GM19240 (cell line): ENCODE measurements around the gene KSR2.

Experiments
- DNase-seq: peaks from one replicate; pipeline ENCODE4 v3.0.0; 2011; ENCODE audit warnings: low spot score; ENCODE audit not compliant: insufficient read length

Gene KSR2

DNA sequence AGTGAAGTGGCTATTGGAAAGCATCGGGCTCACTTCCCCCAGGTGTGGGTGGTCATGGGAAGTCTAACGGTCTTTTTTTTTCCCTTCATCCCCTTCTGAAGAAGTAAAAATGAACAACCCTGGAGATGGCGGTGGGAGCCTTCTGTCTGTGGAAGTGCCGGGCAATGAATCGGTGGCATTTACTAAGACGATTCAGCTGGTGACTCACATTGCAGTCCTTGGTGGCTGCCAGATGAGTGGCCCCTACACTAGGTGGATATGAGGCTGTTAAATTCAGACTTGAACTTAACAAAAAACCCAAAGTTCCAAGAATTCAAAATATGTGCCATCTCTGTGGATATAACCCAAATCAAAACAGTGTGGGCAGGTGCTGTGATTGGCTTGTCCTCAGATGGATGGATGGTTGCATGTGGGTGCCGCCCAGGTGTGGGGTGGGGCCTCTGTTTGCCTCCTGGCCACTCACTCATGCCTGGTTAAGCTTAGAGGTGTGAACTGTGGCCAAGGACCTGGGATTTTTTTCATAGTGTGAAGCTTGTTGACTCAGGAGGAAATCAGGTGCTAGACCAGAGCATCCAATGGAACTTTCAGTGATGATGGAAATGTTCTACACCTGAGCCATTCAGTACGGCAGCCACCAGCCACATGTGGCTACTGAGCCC, 430.6 kb downstream of the KSR2 start:
- DNase-seq = no peak

DNA sequence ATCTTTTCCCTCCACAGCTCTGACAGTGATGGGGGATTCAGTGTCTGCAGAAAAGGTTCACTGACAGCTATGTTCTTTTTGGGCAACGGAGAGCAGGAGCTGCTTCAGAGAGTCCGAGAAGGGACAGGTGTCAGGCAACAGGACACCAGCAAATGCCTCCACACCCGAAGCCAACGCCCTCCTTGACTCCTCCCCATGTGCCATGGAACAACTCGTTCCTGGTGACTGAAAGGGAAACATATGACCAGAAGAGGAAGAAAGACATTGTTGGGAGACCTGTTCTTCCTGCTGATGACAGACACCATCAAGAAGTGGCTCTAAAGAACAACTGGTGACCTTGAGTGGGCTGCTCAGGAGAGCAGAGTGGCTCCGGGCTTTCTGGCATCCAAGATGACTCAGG, 435.1 kb downstream of the KSR2 start:
- no peak for DNase-seq

DNA sequence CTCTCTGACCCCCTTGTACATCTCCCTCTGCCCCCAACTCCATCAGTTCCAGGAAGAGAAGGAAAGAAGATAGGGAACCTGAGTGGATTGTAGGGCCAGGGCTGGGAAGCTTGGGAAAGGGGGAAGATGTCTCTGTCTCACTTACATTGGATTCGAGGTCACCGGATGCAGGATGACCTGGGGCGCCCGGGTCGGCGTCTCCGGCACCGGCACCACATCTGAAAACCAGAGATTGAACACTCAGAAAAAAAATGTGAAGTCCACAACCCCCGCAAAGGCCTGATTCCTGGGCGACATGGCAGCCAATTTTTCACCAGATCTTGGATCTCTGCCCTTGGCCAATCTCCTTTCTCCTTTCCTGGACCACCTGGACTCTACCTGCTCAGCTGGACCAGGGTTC, 438.0 kb downstream of the KSR2 start:
- DNase-seq = no peak

DNA sequence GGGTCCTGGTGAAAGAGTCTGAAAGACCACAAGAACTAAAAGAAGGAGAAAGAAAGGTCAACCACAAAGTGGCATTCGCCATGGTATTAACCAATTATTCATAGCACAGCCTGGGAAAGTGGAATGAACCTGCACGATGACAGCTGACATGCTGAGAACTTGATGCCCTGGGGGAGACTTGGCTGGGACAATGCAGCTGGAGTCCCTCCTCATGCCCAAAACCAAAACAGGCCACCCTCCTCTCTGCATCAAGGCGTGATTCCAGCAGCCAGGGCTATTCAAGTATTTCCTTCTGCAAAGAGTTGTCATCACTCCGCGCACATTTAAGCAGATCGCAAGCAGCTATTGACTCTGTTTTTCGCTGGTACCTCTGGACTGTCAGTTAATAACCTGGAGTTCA, 440.3 kb downstream of the KSR2 start:
- DNase-seq = no peak

DNA sequence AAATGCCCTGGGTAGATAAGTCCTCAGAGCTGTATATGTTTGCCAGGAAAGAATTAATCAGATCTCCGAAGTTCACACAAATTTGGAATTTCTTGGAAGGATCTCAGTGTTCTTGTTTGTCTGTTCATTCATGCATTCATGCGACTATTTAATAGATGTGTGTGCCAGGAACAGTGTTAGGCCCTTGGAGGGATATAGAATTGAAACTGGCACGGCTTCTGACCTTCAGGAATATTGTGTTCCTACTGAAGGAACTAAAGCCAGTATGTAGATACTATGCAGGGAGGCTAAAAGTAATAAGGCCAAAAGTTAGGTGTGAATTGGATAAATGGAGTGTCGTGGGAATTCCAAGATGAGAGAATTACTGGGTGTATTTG, 441.3 kb downstream of the KSR2 start:
- no peak for DNase-seq

DNA sequence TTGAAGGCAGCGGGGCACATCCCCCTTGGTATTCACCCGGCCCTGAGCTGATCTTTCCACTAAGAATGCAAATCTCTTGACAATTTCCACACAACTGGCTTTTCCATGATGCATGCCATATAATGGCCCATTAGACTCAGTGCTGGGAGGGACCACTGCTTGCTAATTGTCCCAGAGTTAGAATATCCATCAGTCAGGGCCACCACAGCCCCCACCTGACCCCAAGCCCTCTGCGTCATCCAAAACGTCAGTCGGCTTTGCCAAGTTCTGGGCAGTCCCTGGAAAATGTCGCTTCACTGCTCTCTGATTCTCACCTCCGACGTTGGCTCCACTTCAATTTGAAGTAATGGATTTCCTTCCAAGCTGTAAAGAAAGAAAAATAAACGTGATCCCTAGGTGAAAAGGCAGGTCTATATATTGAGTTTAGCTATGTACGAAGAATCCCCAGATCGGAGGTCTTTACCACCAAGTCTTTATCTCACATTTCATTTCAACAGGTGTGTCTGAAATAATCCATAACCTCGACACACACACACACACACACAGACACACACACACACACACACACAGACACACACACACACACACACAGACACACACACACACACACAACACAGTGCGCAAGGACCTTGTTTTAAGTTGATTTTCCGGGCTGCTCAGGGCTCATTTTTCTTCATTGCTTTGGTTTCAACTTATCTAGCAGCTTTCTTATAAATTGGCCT, 441.9 kb downstream of the KSR2 start:
- no peak for DNase-seq

DNA sequence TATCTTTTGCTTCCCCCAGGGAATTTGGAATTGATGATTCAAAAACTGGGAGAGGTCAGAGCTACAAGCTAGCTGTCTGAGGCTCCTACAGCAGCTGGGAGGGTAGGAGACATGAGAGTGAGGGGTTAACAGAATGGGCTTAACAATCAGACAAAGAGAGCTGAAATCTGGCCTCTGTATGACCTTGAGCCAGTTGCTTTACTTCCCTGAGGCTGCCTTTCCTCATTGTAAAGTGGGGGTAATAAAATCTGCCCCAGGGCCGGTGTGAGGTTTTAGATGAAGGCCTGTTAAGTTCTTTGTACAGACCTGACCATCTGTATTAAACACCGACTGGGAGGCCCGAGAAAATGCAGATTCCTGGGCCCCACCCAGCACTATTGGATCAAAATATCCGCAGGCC, 443.0 kb downstream of the KSR2 start:
- DNase-seq = no peak

DNA sequence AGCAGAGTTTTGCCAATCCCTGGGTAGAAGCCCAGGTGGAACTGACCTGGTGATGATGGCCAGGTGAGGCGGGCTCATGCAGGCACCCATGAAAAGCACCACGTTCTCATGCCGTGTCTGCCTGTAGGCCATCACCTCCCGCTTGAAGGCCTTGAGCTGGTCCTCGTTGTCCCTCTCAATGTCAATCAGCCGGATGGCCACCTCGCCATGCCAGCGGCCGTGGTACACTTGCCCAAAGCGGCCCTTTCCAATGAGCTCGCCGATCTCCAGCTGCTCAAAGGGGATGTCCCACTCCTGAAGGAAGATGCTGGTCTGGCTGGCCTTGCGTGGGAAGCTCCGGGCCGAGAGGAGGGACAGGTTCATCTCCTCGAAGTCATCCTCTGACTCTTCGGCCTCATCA, 444.0 kb downstream of the KSR2 start:
- no peak for DNase-seq

DNA sequence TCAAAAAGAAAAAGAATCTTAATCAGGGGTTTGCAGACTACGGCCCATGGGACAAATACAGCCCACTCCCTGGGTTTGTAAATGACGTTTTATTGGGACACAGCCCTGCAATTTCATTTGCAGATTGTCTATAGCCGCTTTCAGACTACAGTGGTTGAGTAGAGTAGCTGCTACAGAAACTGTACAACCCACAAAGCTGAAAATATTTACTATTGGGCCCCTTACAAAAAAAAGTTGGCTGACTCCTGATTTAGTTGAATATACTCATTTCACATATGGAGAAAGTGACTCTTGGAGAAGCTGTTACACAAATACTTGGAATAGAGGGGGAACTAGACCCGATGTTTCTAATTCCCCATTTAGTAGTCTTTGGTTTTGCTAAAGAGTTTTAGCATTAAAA, 444.8 kb downstream of the KSR2 start:
- no peak for DNase-seq

DNA sequence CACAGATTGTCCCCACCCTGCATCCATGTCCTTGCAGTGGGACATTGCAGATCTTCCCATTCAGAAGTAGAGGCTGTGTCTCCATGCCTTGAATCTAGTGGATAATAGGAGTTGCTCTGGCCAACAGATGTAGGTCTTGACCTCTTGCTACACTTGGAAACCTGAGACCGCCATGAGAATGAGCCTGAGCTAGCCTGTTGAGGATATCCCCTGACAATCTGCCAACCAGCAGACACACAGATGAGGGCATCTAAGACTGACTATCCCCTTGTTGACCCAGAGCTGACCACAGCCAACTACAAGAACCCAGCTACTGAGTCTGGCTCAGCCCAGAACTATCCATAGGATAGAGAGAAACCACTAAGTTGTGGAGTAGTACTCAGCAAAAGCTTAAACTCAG, 446.2 kb downstream of the KSR2 start:
- no peak for DNase-seq

DNA sequence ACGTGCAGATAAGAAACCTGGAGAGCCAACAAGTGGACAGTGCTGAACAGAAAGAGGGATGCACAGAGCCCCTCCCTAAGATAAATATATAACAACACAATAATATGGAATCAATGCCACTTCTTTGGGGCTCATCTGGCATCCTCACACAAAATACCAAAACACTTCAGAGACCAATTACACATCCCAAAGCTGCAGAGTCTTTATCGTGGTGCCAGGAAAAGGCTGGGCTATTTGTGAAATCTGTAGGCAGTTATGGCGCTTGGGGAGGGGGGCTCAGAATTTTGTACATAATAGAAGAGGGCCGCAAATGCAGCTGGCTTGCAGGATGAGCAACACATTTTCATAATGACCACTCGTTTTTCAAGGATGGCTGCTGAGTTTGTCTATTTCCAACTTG, 446.9 kb downstream of the KSR2 start:
- DNase-seq = no peak

DNA sequence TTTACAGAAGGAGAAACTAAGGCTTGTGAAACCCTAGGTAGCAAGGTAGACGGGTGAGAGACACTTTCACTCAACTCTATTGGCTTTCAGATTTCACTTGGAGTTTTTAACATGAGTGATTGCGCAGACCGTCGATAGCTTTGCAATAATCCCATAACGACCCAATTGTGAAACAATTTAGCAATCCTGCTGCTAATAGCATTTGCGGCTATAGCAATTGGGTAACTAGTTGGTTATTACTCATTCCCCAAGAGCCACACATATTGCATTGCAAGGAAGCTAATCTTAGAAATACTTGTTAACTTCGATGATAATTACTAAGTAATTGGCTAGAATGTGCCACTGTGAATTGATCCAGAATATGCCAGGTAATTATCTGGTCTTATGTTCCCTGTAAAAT, 447.4 kb downstream of the KSR2 start:
- DNase-seq = no peak

DNA sequence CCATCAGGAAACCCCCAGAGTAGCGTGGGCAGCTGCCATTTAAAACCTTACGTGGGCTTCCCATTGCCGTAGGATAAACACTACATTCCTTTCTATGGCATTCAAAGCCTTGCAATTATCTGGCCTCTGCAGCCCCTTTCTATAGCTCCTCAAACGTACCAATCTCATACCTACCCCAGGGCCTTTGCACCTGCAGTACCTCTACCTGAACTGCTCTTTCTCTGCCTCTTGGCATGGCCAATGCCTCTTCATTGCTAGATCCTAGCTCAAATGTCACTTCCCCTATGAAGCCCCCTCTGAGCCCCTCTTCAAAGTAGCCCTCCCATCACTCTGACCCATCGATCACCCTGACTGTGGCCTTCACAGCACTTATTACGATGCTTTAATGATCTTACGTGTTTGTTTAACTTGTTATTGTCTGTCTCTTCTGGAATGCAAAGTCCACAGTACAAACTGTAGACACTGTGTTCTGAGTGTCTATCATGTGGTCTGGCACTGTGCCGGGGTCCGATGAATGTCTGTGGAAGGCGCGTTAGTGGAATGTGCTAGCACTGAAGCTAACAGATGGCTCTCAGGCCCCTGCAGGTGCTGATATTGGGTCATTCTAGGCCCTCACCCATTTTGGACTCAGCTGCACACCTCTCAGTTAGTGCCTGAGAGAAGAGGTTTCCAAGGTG, 450.1 kb downstream of the KSR2 start:
- DNase-seq = no peak

DNA sequence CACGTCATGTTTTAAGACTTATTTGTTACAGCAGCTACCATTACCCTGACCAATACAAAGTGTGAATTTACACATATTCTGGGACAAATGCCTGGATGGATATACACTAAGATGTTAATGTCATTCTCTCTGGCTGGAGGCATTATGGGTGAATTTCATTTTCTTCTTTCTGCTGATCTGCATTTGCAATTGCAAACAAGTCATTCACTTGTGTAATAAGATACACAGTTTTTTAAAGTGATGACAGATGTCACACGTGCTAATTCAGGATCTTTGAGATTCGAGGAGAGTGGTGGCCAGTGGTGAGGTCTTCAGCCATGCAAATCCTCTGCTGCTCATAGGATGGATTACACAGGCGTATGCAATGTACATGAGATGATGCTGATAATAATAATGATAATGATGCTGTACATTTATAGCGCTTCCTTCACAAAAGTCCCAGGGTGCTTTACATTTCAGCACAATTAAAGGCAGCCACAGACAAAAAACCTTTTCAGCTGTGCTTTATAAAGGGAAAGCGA, 451.5 kb downstream of the KSR2 start:
- no peak for DNase-seq

DNA sequence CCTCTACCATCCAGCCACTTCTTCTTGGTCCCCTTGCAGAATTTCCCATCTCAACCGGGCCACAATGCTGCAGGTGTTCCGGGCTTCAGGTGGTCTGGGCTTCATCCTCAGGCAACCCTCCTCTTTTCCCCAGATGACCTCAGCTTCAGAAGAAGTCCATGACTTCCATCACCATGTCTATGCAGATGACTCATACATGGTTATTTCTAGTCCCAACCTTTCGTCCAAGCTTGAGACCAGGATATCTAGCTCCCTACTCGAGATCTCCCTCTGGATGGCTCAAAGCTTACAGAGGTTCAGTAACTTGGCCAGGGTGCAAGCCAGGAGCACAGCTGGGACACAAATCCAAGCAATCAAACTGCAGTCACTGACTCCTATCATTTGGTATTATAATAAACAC, 452.8 kb downstream of the KSR2 start:
- no peak for DNase-seq

DNA sequence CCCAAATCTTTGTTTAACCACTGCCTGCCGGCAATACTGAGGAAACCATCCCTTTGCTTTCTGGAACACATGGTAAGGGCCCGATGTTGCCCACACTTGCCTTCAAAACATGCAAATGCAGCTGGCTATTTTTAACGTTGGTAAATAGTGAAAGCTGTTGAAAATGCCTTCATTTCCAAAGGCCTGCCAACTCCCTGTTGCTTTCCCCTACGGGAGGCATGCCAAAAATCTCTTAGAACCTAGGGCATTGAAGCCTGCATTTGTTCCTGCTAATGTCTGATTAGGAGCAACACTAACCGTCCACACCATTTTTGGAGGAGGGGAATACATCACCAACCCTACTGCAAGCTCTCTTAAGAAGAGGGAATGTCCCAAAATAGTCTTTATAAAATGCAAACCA, 454.8 kb downstream of the KSR2 start:
- DNase-seq = no peak

DNA sequence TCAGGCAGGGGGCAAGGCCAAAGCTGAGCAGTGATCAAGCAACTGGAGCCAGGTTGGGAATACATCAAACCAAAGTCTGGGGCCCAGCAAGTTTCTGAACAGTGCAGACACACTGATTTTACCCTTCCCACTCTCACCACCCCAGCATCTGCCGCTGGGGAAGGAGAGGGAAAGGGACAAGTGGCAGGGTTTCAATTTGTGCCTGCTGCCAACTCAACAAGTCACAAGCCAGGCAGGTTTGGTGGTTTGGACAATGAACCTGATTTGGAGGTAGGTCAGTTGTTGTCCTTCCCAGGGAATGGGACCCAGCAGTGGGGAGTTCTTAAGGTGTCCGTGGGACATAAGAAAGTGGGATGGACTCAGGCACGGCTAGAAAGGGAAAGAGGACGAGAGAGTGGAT, 455.4 kb downstream of the KSR2 start:
- DNase-seq = no peak

DNA sequence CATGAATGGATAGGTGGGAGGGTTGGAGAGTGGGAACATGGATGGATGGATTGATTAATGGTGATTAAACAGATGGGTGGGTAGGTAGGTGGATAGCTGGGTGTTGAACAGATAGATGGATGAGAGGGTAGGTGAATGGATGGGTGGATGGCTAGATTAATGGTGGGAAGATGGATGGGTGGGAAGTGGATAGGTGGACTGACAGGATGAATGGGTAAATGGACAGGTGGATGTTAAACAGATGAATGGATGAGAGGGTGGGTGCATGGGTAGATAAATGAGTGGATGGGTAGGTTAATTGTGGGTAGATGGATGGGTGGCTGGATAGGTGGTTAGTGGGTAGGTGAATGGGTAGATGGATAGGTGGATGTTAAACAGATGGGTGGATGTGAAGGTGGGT, 460.3 kb downstream of the KSR2 start:
- DNase-seq = no peak

DNA sequence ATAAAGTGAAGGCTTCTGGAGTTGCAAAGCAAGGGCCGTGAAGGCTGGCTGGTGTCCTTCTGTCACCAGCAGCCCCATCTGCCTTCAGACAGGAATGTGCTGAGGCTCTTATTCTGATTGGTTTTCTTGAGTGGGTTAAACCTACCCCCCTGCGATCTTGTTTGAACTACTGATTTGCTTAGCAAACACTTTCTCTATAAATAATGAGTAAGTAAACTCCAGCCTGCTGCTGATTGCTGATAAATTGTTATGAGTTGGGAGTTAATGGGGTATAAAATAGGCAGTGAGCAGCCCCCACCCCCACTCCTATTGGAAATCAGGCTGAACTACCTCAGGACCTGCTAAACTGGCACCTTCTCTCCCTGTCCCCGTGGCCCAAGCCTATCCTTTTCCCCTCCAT, 461.2 kb downstream of the KSR2 start:
- DNase-seq = no peak

DNA sequence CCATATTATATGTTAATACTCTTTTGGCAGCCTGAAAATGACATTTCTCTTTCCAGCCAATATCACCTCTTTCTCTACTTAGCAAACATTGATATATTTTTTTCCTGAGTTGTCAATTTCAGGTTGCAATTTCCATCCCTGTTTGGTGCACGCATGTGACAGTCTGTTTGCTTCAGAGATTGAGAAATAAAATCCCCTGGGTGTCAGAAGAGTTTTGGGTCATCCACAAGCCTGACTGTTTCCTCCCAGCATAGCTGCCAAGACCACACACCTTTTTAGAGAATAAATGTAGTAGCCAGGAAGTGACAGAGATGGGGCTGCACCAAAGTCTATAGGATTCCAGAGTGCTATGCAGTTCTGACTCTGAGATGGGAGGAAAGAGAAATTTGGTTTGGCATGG, 462.5 kb downstream of the KSR2 start:
- DNase-seq = no peak

DNA sequence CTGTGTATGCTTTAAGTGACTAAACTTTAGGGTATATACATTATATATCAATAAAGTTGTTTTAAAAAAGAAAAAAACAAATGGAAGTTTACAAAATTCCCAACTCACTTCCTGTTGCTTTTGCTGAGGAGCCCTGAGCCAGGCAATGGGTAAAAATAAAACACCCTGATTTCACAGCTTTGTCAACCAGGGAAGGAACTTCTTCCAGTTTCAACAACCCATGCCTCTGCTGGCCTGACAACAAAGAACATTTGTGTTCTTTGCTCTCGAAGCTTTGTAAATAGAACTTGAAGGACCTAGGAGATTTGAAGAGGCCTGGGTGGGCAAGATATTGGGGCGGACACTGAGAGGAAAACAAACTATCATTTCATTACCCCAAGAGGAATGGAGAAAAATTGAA, 466.2 kb downstream of the KSR2 start:
- DNase-seq = no peak

DNA sequence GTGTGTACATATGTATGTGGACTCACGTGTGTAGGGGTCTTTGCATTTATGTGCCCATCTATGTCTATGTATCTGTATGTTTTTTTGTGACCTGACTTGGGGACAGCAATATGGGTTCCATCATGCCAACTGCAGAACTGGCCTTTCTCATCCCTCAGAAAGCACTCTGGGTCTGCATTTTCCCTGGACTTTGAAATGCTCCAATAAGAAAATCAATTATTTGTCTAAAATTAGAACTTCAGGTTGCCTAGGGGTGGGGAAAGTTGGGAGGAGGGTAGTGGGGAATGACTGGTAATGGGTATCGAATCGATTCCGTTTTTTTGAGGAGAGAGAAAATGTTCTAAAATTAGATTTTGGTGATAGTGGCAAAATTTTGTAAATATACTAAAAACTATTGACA, 466.6 kb downstream of the KSR2 start:
- DNase-seq = no peak
